ENCODE measurements around the gene ANGEL1.

ANGEL1 gene

DNA sequence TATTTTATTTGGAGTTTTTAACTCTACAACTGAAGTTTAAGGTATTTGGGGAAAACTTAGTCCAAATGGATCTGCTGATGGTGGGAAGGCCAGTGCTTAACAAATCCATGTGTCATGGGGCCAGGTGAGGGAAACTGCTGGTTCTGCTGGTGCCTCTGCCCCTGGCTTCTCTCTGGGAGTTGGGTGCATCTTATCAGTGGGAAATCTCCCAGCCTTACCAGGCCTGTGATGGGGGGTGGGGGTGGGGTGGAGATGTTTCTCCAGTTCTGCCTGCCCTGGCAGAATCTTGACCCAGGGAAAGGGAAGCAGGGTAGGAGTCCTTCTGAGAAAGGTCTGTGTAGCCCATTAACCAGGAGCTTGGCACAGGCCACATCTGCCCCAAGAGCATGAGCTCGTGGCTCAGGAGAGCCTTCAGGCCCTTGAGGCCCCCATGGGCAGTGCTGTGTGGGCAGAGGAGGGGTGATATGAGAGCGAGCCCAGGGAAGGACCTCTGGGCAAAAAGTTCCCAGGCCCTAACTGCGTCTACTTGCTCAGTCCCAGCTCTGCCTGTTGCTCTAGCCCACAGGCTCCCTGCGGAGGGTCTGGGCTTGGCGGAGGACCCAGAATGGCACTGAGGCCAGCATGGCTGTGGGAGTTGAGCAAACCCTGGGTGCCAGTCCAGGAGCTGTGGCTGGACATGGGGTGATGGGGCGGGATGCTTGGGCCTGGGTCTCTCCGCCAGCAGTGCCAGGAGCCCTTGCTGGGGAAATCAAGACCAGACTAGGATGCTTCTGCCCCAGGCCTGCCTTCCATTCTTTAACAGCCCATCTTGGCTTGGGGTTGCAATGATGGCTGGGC lies 33.2 kb downstream of the ANGEL1 start:
- DNase-seq (ENCODE audit: low spot score) = no peak

- DNase-seq (ENCODE audit: low spot score) = no peak
Measured at GRCh38 chr14:76778546-76779215, 34.0 kb downstream of the ANGEL1 start.

GRCh38 chr14:76777721-76778120 lies 35.0 kb downstream of the ANGEL1 start:
- no peak for DNase-seq (ENCODE audit: low spot score)

DNA sequence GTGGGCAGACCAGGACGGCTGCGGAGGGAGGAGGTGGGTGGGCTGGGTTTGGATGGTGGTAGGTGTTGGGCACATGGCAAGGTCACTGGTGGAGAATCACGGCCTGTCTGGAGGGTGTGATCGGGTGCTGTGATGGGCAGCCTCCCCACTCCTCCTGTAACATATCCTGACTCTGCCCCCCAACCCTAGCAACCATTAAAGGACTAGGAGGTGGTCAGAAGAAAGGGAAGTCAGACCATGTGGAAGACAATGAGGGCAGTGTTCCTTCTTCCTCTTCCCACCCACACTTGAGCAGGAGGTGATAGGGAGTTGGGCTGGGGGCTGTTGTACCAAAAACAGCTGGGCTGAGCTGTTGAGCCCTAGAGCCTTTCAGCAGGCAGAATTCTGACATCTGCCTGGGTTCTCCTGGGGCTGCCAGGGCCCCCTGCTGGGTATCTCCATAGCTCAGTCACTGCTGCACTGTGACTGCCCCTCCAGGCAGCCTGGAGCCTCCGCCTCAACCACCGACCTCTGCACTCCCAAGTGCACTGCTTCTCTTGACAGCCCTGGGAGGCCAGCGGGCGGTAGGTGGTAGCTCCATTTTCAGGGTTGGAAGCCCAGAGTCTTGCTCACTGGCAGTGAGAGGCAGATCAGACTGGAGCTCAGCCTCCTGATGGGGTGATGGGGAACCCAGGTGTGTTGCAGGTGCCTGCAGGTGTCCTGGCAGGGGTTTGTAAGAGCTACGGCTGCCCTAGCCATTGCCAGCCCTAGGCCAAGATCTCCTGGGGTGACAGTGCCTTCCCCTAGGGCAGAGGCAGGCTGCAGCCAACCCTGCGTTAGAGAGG lies 36.0 kb downstream of the ANGEL1 start:
- DNase-seq (ENCODE audit: low spot score) = peak; percentile 53

GRCh38 chr14:76775695-76776427 lies 36.8 kb downstream of the ANGEL1 start:
- no peak for DNase-seq (ENCODE audit: low spot score)

GRCh38 chr14:76774821-76775694 lies 37.6 kb downstream of the ANGEL1 start:
- DNase-seq (ENCODE audit: low spot score) = no peak

DNA sequence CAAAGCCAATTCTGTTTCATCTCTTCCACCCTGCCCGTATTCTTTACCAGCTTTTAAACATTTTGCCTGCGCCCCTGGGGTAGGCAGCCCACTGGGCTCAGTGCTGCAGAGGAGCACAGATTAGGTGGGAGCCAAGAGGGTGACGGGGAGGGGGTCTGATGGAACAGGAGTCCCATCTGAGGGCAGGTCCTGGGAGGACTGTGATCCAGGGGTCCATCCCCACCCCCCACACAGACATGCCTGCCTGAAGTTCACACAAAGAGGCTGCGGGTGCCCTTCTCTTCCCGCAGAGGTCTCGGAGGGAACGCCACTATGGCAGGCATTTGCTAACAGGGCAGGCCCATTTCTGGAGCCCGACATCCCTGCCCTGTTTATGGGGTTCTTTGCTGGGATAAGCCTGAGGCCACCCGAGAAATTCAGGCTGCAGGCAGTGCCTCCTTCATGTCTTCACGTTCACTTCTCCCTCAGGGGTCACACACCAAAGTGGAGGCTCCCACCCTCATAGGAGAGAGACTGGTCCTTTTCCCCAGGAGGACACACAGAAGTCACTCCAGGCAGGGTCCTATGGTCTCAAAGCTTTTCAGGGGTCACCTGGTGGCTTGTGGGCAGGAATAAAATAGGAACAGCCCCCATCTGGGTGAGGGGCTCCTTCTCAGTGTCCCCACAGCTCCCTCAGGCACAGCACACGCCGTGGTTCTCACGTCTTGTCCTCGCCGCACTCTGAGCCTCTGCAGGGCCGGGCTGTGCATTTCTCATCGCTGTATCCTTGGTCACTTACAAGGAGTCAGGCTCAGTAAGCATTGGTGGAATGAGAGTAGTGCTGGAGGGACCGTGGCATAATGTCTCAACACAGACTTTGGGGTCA lies 38.5 kb downstream of the ANGEL1 start:
- no peak for DNase-seq (ENCODE audit: low spot score)

DNA sequence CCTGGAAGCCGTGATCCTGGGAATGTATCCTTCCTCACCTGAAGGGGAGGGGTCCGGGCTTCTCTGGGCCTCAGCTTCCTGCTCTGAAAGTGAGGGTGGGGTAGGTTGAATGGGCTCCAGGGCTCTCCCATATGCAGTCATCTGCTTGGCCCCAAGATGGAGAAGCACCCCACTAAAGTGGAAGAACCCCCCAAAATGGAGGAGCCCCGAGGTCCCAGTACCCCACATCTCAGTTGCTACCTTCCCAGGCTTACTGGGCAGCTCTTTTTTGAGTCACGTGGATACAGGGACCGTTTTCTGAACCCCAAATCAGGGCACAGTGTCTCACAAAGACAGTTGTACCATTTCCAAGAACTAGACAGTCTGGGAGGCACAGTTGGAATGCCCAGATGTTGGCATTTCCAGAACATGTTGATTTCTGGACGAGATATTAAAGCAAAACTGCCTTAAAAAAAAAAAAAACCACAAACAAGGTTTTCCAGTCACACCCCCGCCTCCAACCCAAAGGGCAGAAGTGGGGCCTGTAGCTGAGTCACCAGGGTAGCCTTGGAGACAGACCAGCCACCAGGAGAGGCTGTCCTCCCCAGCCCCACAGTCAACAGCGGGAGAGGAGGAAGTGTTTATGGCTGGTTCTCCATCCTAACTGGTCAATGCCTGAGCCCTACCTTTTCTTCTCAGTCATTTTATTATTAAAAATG lies 39.3 kb downstream of the ANGEL1 start:
- DNase-seq (ENCODE audit: low spot score) = no peak

DNA sequence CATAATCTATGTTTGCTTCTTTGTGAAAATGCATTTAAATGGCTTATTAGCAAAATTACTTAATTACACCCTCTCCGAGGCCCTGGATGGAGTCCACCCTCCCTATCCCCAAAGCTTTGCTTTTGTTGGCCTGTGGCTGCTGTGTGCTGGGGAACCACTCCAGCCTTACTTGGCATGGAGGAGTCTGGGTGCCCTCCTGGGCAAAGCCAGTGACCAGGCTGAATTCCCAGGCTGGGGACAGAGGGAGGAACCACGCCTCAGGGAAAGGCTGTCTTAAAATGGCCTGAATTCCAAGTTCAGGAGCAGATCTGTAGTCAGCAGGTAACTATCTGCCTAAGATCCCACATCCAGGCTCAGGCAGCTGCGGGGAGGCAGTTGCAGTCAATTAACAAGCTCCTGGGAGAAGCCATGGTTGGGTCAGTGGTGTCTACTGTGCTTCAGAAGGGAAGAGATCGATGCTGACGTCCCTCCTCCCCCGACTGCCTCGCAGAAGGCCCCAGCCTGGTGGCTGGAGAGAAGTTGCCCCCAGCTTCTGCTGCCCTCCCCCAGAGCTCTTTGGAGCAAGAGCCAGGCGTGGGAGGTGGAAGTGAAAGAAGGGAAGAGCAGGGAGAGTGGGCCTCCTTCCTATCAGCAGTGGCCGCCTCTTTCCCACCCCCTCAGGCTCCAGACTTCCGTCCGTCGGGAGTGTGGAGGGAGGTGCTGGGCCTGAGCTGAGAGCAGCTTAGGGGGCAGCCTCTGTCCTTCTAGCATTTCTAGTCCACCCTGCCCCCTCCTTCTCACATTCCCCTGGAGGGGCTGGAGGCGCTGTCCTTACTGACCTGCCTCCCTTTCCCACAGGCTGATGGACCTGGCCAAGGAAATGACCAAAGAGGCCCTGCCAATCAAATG lies 40.1 kb downstream of the ANGEL1 start:
- DNase-seq (ENCODE audit: low spot score) = no peak

DNA sequence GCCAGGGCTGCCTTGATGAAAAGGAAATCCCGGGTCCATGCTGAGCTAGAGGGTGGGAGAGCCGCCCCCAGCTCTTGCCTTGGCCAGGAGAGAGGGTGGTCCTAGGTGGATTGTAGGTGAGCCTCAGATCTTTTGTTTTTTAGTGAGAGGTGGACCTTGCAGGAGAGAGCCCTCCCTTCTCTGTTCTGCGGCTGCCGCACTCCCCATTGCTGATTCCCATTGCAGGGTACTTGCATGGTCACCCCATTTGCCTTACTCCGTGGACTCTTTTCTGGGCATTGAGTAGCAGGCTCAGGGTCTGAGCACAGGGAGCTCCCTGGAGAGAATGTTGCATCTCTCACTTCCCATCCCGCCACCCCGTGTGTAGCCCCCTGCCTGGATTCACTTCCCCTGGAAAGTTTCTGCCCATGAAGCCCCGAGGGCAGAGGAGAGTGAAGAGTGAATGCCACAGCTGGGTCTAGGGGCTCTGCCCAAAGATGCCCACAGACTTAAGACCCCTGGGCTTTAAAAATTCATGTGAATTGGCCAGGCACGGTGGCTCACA lies 41.2 kb downstream of the ANGEL1 start:
- no peak for DNase-seq (ENCODE audit: low spot score)

GRCh38 chr14:76770521-76771436 lies 41.9 kb downstream of the ANGEL1 start:
- DNase-seq (ENCODE audit: low spot score) = no peak

DNA sequence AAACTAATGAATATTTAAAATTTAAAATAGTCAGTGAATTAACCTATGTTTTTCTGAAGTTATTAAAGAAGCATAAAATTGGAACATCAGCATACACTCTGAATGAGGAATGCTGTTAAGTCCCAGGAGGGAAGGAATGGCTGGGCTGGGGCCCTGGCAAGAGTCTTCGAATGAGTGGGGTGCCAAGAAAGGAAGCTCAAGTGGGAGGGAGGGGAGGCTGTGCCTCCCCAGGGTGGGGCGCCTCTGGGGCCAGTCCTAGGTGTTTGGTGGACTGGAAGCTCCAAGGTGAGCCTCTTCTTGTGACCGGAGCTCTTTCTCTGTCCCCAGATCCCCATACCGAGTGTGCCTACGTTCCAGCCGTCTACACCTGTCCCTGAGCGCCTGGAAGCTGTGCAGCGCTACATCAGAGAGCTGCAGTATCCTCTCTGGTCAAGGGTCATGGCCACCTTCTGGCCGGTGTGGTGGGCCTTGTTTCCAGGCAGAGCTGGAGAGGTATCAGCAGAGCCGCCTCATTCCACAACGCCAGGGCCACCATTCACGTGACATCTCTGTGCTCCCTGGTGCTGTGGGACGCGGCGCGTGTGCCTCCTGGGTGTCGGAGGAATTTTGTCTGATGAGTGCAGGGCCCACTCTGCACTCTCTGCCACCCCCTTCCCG lies 42.9 kb downstream of the ANGEL1 start:
- no peak for DNase-seq (ENCODE audit: low spot score)

- no peak for DNase-seq (ENCODE audit: low spot score)
Measured at GRCh38 chr14:76768671-76769500, 43.8 kb downstream of the ANGEL1 start.

GRCh38 chr14:76767681-76768656 lies 44.7 kb downstream of the ANGEL1 start:
- DNase-seq (ENCODE audit: low spot score) = peak; percentile 21
